NCI-H187 (cell line): ENCODE data around the gene CCDC174.

Experiments used
- DNase-seq, 2 experiments: peaks; one replicate each; lab custom pipeline; 2025; lab: John Stamatoyannopoulos, UW

The CCDC174 gene

GRCh38 chr3:14703128-14703750 is 51.7 kb downstream of the CCDC174 start:
- DNase-seq = no peak

GRCh38 chr3:14703791-14704190 is 52.2 kb downstream of the CCDC174 start:
- DNase-seq = no peak

GRCh38 chr3:14706096-14706495 is 54.5 kb downstream of the CCDC174 start:
- DNase-seq = no peak

- no peak for DNase-seq
Measured at GRCh38 chr3:14716591-14716990, 65.0 kb downstream of the CCDC174 start.

GRCh38 chr3:14717307-14717706 is 65.7 kb downstream of the CCDC174 start:
- no peak for DNase-seq

GRCh38 chr3:14718539-14718938 is 67.0 kb downstream of the CCDC174 start:
- no peak for DNase-seq

- no peak for DNase-seq
Measured at GRCh38 chr3:14719006-14719405, 67.4 kb downstream of the CCDC174 start.

GRCh38 chr3:14721126-14721864 is 69.7 kb downstream of the CCDC174 start:
- DNase-seq = no peak
